ENCODE measurements around the gene NDUFB11.
"Not testable (repeated sequence)": the region's sequence is repeated elsewhere in the genome, so short reads cannot be mapped to it uniquely, and the experiment has no call there.

The NDUFB11 gene

GRCh38 chrX:47146936-47147859, 2.7 kb upstream of the NDUFB11 start:
- no peak for DNase-seq

- DNase-seq: peak in 6 of 56 donors; percentile 0 to 20 (median 3)
These were observed 1.8 kb upstream of the NDUFB11 start for GRCh38 chrX:47146121-47146935.

- DNase-seq: peak in 1 of 56 donors; percentile 24
These were observed 1.1 kb upstream of the NDUFB11 start for GRCh38 chrX:47145395-47146120.

GRCh38 chrX:47143894-47144625, 442 bp downstream of the NDUFB11 start:
- peak in 34 of 56 donors; percentile 12 to 87 (median 48) for DNase-seq

GRCh38 chrX:47138171-47138570, 6.3 kb downstream of the NDUFB11 start:
- no peak for DNase-seq

GRCh38 chrX:47135650-47136049, 8.9 kb downstream of the NDUFB11 start:
- DNase-seq: not testable (repeated sequence)

GRCh38 chrX:47133493-47133892, 11.0 kb downstream of the NDUFB11 start:
- DNase-seq: no peak

- no peak for DNase-seq
These were observed 14.6 kb downstream of the NDUFB11 start for GRCh38 chrX:47129899-47130358.

- peak; percentile 12 to 95 (median 83) for DNase-seq
These were observed 15.2 kb downstream of the NDUFB11 start for GRCh38 chrX:47129157-47129898.

GRCh38 chrX:47124466-47124865, 20.0 kb downstream of the NDUFB11 start:
- not testable (repeated sequence) for DNase-seq

GRCh38 chrX:47116551-47117110, 27.9 kb downstream of the NDUFB11 start:
- DNase-seq: not testable (repeated sequence)

- DNase-seq: peak in 2 of 56 donors; percentile 5 to 9
These were observed 32.1 kb downstream of the NDUFB11 start for GRCh38 chrX:47112316-47112954.

GRCh38 chrX:47110936-47111615, 33.4 kb downstream of the NDUFB11 start:
- not testable (repeated sequence) for DNase-seq

- no peak for DNase-seq
These were observed 43.3 kb downstream of the NDUFB11 start for GRCh38 chrX:47101206-47101605.

- DNase-seq: no peak
These were observed 46.0 kb downstream of the NDUFB11 start for GRCh38 chrX:47098338-47099094.

GRCh38 chrX:47097018-47097417, 47.5 kb downstream of the NDUFB11 start:
- no peak for DNase-seq

- DNase-seq: no peak
These were observed 50.6 kb downstream of the NDUFB11 start for GRCh38 chrX:47093860-47094259.
